GM18907 (cell line): ENCODE measurements around the gene SLC25A21.
"Not testable (repeated sequence)": the region's sequence is repeated elsewhere in the genome, so short reads cannot be mapped to it uniquely, and the experiment has no call there.

Source experiments
- ATAC-seq: cut with Tn5 transposase; IDR thresholded peaks from one replicate; pipeline ENCODE4 v1.9.1; 2021; ENCODE audit warnings: mild to moderate bottlenecking, moderate library complexity; ENCODE audit not compliant: unreplicated experiment

SLC25A21 gene

DNA sequence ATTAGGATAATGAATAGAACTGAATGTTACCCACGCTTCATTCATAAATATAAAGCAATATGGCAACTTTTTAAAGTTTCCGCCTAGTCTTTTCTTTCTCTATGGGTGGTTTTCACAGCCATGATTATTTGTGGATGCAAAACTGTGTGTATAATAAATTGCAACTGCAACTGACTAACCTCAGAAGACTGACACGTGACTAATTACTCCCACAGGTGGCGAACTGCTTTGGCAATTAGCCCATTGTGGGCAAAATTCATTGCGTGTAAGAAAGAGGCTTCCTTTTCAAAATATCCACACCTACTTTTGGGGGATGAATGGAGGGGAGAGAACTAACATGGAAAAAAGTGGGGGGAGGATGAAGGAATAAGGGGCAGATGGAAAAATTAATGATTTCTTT is 79.0 kb downstream of the SLC25A21 start:
- no peak for ATAC-seq

GRCh38 chr14:37091651-37092050 is 80.8 kb downstream of the SLC25A21 start:
- ATAC-seq, result no peak

- ATAC-seq, result no peak
Observed at GRCh38 chr14:37090026-37090425, 82.4 kb downstream of the SLC25A21 start.

DNA sequence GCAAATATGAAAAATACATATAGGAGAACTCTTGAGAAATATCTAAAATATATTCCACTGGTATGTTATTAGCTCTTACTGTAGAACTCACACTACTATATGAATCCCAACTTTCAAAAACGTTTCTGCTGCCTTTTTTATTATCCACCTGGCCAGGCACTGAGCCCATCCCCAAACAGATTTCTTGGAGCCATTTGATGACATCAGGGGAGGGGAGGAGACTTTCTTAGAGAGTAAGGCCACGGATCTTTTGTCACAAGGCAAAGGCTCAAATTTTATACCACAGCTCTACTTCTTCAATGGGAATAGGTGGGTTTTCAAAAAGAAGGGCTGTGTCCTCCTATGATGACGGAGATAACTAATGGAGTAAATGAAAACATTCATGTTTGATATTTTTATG is 83.0 kb downstream of the SLC25A21 start:
- no peak for ATAC-seq

DNA sequence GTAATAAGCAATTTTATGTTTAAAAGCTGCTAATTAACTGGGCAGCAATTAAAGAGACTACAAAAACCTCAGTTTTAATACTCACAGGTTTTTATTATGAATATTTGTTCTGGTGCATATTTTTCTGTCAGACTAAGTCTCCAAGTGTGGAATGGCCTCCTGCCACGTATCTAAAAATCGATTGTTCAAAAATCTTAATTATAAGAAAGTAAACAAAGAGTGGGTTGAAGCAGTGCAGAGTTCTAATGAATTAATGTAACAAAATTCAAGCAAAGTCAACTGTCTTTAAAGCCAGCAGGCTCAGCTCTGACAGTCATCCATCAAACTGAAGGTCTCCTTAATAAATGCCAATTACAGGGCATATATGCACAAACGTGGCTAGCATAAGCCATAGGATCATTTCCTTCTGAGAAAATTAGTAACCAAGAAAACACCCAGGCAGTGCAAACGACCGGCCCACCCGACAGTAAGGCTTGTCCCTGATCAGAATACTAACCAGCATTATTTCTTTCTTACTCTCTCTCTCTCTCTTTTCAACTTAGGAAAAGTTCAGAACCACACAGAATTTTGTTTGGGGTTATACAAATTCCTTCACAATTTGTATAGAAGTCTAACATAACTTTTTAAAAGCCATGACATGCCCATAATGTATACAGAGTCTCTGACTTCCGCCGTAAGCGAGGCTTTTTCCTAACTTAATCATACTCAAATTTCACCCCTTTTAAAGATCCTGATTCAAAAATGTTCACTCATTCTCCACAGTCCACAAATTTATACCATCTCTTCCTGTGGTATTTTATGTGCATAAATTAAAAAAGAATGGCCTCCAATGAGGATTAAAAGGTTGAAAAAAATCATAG is 83.8 kb downstream of the SLC25A21 start:
- ATAC-seq, result no peak

- ATAC-seq, result no peak
Observed at GRCh38 chr14:37087520-37087919, 84.9 kb downstream of the SLC25A21 start.

DNA sequence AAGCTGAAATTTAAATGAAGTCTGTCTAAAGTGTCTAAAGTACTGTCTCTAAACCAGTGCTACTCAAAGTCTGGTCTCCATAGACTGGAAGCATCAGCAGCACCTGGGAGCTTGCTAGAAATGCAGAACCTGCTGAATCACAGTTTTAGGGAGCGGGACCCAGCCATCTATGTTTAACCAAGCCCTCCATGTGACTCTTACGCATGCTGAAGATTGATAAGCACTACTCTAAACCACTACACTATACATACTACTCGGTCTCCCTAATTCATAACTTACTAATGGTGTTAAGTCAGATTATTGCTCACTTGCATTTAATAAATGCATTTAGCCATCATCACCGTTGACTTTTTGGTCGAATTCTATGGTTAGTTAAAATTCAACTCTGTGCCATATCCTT is 88.8 kb downstream of the SLC25A21 start:
- no peak for ATAC-seq

GRCh38 chr14:37082449-37082848 is 90.0 kb downstream of the SLC25A21 start:
- no peak for ATAC-seq

DNA sequence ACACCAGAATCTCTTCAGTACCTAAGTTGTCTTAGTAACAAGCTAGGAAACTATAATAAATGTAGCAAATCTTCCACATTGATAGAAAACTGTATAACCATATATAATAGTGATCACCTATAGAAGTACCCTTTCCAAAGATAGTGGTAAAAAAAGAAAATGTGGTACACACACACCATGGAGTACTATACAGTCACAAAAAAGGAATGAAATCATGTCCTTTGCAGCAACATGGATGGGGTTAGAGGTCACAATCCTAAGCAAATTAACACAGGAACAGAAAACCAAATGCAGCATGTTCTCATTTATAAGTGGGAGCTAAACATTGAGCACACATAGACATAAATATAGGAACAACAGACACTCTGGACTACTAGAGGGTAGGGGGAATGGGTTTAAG is 90.5 kb downstream of the SLC25A21 start:
- ATAC-seq, result no peak

DNA sequence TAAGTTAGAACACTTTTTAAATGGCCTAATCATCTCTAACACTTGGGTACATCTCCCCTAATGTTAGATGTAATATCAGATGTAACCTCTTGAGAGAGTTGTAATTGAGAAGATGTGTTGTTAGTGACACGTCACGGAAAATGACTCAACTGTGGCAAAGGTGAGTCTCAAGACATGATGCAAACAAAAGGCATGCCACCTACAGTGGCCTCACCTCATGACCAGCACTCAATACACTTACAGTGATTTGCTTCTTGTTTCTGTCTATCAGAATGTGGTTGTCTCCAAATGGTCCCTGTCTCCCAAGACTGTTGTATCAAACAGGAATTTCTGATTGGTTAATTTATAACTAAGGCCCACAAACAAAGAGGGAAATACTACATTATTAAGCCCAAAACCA is 91.2 kb downstream of the SLC25A21 start:
- no peak for ATAC-seq

DNA sequence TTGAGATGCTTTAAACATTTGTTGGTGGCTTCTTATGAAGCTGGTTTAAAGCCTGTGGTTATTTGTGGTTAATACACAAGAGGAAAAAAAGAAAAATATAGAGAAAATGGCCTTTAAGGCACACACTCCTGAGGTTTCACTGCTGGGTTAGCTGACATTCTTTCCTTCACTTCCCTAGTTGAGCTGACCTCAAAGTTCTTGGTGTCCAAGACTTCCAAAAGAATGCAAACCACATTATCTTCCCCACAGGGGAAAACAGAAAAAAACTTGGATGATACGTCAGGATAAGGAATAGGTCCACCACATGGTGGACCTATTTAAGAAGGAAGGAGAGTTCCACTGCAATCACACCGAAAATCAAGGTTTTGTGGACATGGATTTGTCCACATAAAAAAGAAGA is 94.3 kb downstream of the SLC25A21 start:
- no peak for ATAC-seq

DNA sequence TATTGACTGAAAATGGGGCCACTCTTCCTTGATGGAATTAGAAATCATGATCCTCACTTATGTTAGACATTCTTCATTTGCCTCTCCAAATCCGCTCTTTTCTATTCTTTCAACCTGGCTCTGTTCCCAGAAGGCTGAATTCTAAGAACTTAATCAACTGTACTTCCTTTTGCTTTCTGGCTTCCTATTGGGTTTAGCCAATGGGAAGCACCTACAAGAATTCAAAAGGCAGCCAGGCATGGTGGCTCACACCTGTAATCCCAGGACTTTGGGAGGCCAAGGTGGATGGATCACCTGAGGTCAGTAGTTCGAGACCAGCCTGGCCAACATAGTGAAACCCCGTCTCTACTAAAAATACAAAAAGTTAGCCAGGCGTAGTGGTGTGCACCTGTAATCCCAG is 98.1 kb downstream of the SLC25A21 start:
- ATAC-seq, result not testable (repeated sequence)

- no peak for ATAC-seq
Observed at GRCh38 chr14:37063467-37064240, 108.8 kb downstream of the SLC25A21 start.

DNA sequence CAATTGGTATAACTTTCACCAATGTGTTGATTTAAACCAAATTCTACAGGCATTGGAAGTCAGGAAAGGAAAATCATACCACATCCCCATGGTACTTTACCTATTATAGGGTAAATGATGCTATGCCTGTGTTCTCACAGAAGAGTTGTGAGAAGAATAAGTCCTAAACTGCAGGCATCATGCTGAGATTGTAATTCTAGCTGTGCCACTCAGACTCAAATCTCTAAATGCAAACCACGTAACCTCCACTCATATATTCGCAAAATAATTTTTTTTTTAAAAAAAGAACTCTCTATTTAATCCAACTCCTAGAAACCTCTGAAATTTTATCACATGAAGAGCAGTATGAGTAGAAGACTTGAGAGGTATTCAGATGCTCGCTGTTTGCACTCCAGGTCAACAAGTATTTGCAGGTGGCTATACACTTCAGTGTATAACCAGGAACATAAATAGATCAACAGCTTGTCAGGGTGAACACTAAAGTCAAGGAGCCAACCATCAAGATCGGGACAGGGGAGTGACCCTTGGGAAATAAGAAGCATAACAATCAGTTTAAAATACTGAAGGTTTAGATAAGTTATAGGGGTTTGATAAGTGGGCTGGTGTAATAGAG is 110.1 kb downstream of the SLC25A21 start:
- no peak for ATAC-seq

DNA sequence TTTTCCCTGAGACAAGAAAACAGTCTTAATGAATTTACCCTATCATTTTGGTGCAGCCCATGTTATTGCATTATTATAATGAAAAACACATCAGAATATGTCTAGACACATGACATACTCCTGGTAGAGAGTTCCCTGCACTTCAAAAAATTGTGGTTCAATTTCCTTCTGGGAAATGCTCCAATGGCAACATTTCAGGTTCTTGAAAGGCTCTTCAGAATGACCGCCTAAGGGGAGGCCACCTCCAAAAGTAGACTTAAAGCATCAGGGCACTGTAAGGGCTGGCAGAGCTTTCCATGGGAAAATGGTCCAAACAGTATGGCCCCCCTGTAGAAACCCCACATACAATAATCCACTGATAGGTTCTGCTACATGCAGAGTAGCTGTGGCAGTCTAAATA is 110.7 kb downstream of the SLC25A21 start:
- no peak for ATAC-seq

GRCh38 chr14:37060496-37061260 is 111.7 kb downstream of the SLC25A21 start:
- ATAC-seq, result no peak

- ATAC-seq, result no peak
Observed at GRCh38 chr14:37057776-37058175, 114.6 kb downstream of the SLC25A21 start.

DNA sequence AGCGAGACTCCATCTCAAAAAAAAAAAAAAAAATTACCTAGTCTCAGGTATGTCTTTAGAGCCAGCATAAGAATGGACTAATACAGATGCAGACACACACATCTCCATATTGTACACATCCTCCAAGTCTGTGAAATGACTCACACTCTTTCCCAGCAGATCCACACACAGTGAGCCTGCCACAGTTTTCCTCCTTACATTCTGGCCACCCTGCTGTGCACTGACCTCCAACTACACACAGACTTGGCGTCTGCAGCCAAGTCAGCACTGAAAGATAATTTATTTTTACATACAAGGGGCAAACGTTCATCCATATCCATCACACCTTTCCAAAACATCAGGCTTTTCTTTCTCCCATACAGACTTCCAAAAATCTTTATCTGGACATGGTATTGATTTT is 115.9 kb downstream of the SLC25A21 start:
- ATAC-seq, result no peak

DNA sequence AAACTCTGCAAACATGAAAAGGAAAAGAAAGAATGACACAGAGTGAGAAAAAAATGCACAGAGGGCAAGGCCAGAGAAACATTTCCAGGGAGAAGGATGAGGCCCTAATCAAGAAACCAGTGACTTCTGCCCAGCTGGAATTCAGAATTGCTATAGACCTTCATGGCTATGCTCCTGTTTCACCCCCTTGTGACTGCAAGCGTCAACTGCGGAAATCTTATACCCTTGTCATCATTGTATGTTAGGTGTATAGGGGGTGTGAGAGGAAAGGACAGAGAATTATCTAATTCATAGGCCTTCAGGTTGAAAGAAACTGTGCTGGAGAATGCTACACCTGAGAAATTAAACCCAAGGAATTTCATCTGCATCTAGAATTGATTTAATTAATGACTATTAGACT is 117.5 kb downstream of the SLC25A21 start:
- ATAC-seq, result no peak

GRCh38 chr14:37054144-37054543 is 118.3 kb downstream of the SLC25A21 start:
- ATAC-seq, result no peak

DNA sequence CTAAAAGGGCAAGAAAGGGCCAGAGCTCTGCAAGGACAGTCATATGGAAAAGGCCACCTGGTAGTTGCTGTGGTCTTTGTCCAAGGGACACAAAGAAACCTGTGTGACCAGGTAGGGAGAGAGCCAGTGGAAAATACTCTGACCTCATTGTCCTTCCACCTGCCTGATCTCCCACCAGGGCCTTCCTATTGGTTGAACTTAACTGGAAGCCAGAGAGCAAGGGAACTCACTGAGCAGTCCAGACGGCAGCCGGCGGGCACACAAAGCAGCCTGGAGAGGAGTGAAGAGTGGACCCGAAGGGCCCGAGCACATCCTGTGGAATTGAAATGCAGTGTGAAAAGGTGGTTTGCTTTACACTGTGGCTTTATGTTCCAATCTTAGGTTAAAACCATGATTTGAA is 120.7 kb downstream of the SLC25A21 start:
- no peak for ATAC-seq
